OCI-LY7 (cell line): ENCODE measurements around the gene TTLL6. TPM values are rescaled to one million over a fixed set of nuclear protein-coding genes. Genes with fewer than 3 reads are reported as not detected.

ENCODE experiments used
- BruUV-seq: library from RNA; stranded (reverse); fragments of 400-500 nt; replicated peaks from 2 replicates; lab custom pipeline; 2021; lab: Mats Ljungman, UMichigan
- CTCF ChIA-PET: fragments of 300-600 bp; sonication (Branson Sonifier 250); formaldehyde crosslinking; loops from one replicate; lab custom pipeline; 2022; ENCODE audit warnings: antibody characterized with exemption; ENCODE audit not compliant: unreplicated experiment; lab: Charles Lee
- POLR2A ChIA-PET: fragments of 300-600 bp; sonication (Branson Sonifier 250); formaldehyde crosslinking; loops from one replicate; lab custom pipeline; 2022; ENCODE audit warnings: antibody characterized with exemption; lab: Charles Lee
- DNase-seq: peaks from one replicate; pipeline ENCODE4 v3.0.0-alpha.2; 2015; ENCODE audit warnings: low spot score
- H2AFZ ChIP-seq: fragments of 200-600 bp; sonication (generic), shearing (Covaris generic); 2 replicates; pipeline ENCODE4 v1.6.1; 2014; ENCODE audit warnings: mild to moderate bottlenecking, antibody characterized with exemption, low read length, moderate library complexity
- H3K27ac ChIP-seq: fragments of 200-600 bp; sonication (generic); 2 replicates; pipeline ENCODE4 v1.5.1; 2014; ENCODE audit warnings: mixed run types, low read depth, mild to moderate bottlenecking, moderate library complexity, low read length, inconsistent platforms; ENCODE audit not compliant: poor library complexity, severe bottlenecking
- H3K36me3 ChIP-seq: fragments of 200-600 bp; sonication (generic); 2 replicates; pipeline ENCODE4 v1.6.1; 2014; ENCODE audit warnings: mild to moderate bottlenecking, antibody characterized with exemption, low read length, moderate library complexity, mixed read lengths; ENCODE audit not compliant: insufficient read depth
- H3K4me1 ChIP-seq: fragments of 200-600 bp; sonication (generic); 2 replicates; pipeline ENCODE4 v1.5.1; 2014; ENCODE audit warnings: mild to moderate bottlenecking, low read length; ENCODE audit not compliant: insufficient read depth, poor library complexity, severe bottlenecking
- H3K4me2 ChIP-seq: fragments of 200-600 bp; sonication (generic); 2 replicates; pipeline ENCODE4 v1.6.1; 2014; ENCODE audit warnings: mild to moderate bottlenecking, low read length
- H3K4me3 ChIP-seq: fragments of 200-600 bp; sonication (generic); 2 replicates; pipeline ENCODE4 v1.5.1; 2014; ENCODE audit warnings: mild to moderate bottlenecking, low read depth, low read length; ENCODE audit not compliant: poor library complexity, severe bottlenecking
- H3K79me2 ChIP-seq: fragments of 200-600 bp; sonication (generic); 2 replicates; pipeline ENCODE4 v1.6.1; 2016; ENCODE audit warnings: low read depth, mild to moderate bottlenecking, low read length, moderate library complexity, mixed read lengths; ENCODE audit not compliant: insufficient read depth
- H3K9me2 ChIP-seq: fragments of 200-600 bp; sonication (generic); 2 replicates; pipeline ENCODE4 v1.6.1; 2016; ENCODE audit warnings: mild to moderate bottlenecking, low read length, mixed read lengths; ENCODE audit not compliant: insufficient read depth
- H3K9me3 ChIP-seq: fragments of 200-600 bp; sonication (generic); 2 replicates; pipeline ENCODE4 v1.6.1; 2014; ENCODE audit warnings: mild to moderate bottlenecking, mixed run types, low read length, mixed read lengths
- H4K20me1 ChIP-seq: fragments of 200-600 bp; sonication (generic); 2 replicates; pipeline ENCODE4 v1.6.1; 2014; ENCODE audit warnings: mild to moderate bottlenecking, antibody characterized with exemption, low read length, moderate library complexity, mixed read lengths; ENCODE audit not compliant: insufficient read depth
- EZH2phosphoT487 ChIP-seq: fragments of 200-600 bp; sonication (generic); IDR thresholded peaks from 2 replicates; pipeline ENCODE4 v1.6.1; 2018; ENCODE audit warnings: low read depth, borderline replicate concordance, mild to moderate bottlenecking, mixed run types, antibody characterized with exemption, low read length, moderate library complexity, mixed read lengths
- intact Hi-C: fragments of 100-400 bp; cut with micrococcal nuclease; formaldehyde crosslinking; loops from one replicate; pipeline ENCODE4 v1.10.0; 2022; ENCODE audit not compliant: unreplicated experiment
- total RNA-seq, 2 experiments: library from RNA; depleted of rRNA in 1 of 2; stranded (reverse); fragments of >200 nt in 1 of 2; shearing (Covaris generic) in 1 of 2; gene quantifications; 2 replicates each; pipeline ENCODE4 v1.2.3, GENCODE V29; 2014 to 2022
- TF ChIP-seq, protein P1 (sequence below): fragments of 200-600 bp; sonication (generic); conservative IDR thresholded peaks from 2 replicates; pipeline ENCODE4 v1.5.1; 2014; ENCODE audit warnings: mild to moderate bottlenecking, antibody characterized with exemption, low read length, moderate library complexity, mixed read lengths

Gene TTLL6
- total RNA-seq, 2 experiments from 2014 or later: not detected

DNA sequence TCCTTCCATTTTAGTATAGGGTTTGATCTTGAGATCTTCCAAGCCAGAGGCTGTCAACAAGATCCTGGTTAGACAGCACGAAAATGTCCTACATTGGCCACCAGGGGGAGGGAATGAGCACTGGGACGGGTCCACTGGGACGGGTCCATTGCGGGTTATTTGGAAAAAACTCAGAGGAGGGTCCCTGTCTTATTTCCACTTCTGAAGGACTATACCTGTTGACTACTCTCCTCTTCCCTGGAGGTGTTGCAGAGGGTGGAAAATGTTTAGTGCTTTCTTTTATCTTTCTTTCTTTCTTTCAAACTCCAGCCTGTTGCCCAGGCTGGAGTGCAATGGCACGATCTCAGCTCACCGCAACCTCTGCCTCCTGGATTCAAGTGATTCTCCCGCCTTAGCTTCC lies 2.5 kb downstream of the TTLL6 start:
- H3K9me3 ChIP-seq: no peaks in the 10 kb centered on the region
- H4K20me1 ChIP-seq: no peaks in the 10 kb centered on the region
- ChIA-PET POLR2A (interaction anchor here (0.7 kb wide), 1 partner anchor 1939 kb away, joined by 3 read pairs; no protein-coding TSS in a partner anchor), CTCF (interaction anchor here (0.6 kb wide), 1 partner anchor 688 kb away, joined by 5 read pairs; no protein-coding TSS in a partner anchor)
- H3K4me3 ChIP-seq: no peak overlapping the region
- H3K4me2 ChIP-seq: no peak overlapping the region
- H3K79me2 ChIP-seq: no peaks in the 10 kb centered on the region
- peaks cover 2% of the 10 kb centered on the region for H3K4me1 ChIP-seq
- DNase-seq: peak; percentile 61
- H3K36me3 ChIP-seq: no peaks in the 10 kb centered on the region
- BruUV-seq: no TSS peak
- H3K9me2 ChIP-seq: no peaks in the 10 kb centered on the region
- H3K27ac ChIP-seq: no peak overlapping the region
- intact Hi-C loops: loop anchor here (1.0 kb wide), 1 partner anchor 65 kb away; no protein-coding TSS in a partner anchor
- no peak overlapping the region for H2AFZ ChIP-seq
- no peak for TF ChIP-seq EZH2phosphoT487
- TF ChIP-seq, protein P1, sequence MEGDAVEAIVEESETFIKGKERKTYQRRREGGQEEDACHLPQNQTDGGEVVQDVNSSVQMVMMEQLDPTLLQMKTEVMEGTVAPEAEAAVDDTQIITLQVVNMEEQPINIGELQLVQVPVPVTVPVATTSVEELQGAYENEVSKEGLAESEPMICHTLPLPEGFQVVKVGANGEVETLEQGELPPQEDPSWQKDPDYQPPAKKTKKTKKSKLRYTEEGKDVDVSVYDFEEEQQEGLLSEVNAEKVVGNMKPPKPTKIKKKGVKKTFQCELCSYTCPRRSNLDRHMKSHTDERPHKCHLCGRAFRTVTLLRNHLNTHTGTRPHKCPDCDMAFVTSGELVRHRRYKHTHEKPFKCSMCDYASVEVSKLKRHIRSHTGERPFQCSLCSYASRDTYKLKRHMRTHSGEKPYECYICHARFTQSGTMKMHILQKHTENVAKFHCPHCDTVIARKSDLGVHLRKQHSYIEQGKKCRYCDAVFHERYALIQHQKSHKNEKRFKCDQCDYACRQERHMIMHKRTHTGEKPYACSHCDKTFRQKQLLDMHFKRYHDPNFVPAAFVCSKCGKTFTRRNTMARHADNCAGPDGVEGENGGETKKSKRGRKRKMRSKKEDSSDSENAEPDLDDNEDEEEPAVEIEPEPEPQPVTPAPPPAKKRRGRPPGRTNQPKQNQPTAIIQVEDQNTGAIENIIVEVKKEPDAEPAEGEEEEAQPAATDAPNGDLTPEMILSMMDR: peak; percentile 83

DNA sequence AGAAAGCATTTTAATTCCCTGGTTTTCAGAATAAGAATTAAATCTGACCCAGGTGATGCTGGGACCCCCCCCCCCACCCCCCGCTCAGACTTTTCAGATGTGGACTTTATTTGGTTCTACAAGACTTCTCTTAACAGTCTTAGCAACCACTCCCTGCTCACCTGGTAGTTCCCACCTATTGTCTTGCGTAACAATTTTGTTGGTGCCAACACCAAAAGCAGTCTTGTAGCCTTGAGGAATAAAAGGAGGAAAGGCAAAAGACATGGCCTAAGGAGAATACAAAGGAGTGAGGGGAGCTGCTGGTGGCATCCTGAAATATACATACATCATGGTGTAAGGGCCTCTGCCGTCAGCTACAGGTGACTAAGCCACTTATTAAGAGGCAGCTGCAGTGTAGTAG lies 5.0 kb downstream of the TTLL6 start:
- H3K4me3 ChIP-seq: no peak overlapping the region
- no peaks in the 10 kb centered on the region for H3K4me1 ChIP-seq
- POLR2A ChIA-PET: no interaction called here
- BruUV-seq: no TSS peak
- no peak for DNase-seq
- CTCF ChIA-PET: interaction anchor here (1.0 kb wide), 1 partner anchor 67 kb away, joined by 3 read pairs; no protein-coding TSS in a partner anchor
- H2AFZ ChIP-seq: no peak overlapping the region
- no peaks in the 10 kb centered on the region for H3K9me3 ChIP-seq
- no peak overlapping the region for H3K4me2 ChIP-seq
- H3K36me3 ChIP-seq: no peaks in the 10 kb centered on the region
- H3K27ac ChIP-seq: no peak overlapping the region
- no peaks in the 10 kb centered on the region for H4K20me1 ChIP-seq
- H3K79me2 ChIP-seq: no peaks in the 10 kb centered on the region
- TF ChIP-seq, protein P1: no peak
- no peak for TF ChIP-seq EZH2phosphoT487
- no peaks in the 10 kb centered on the region for H3K9me2 ChIP-seq
- intact Hi-C loops: no loop called here

DNA sequence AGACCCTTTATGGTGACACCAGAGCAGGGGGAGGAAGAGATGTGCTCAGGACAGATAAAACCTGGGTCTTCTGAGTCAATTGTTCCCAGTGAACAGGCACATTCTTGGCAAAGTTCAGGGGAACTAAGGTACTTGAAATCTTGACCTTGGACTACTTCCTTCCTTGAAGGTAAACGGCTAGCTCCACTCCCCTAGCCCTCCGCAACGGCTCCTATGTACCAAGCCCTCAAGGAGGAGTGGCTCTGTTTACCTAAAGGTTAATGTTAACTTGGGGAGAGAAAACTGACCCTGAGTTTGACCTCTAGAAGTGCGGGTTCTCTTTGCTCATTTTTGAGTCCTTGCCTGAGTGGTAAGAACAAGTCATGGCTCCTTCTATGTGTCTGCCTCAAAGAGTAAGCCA lies 7.8 kb downstream of the TTLL6 start:
- Histone ChIP-seq H3K79me2 (no peaks in the 10 kb centered on the region), H3K36me3 (no peaks in the 10 kb centered on the region), H3K4me1 (no peaks in the 10 kb centered on the region), H3K9me2 (no peaks in the 10 kb centered on the region), H4K20me1 (no peaks in the 10 kb centered on the region), H3K27ac (no peak overlapping the region), H3K9me3 (no peaks in the 10 kb centered on the region), H3K4me2 (no peak overlapping the region), H2AFZ (no peak overlapping the region), H3K4me3 (no peak overlapping the region)
- ChIA-PET POLR2A (no interaction called here), CTCF (no interaction called here)
- intact Hi-C loops: loop anchor here (5.0 to 10.0 kb wide), 2 partner anchors 84 to 132 kb away; partner anchors contain the start of genes HOXB13, PRAC1 and PRAC2
- BruUV-seq: no TSS peak
- TF ChIP-seq, protein P1: no peak
- no peak for TF ChIP-seq EZH2phosphoT487
- DNase-seq: no peak
